ENCODE data around the gene PSMC5.
"Not testable (repeated sequence)": the region's sequence is repeated elsewhere in the genome, so short reads cannot be mapped to it uniquely, and the experiment has no call there.

PSMC5 gene

GRCh38 chr17:63786117-63786516 lies 41.1 kb upstream of the PSMC5 start:
- Histone ChIP-seq H3K27ac (no peak overlapping the region), H3K27me3 (replicated peaks) (no peaks in the 10 kb centered on the region), H3K4me3 (ENCODE audit: low read depth, low read length) (no peak overlapping the region), H3K36me3 (replicated peaks) (peaks cover 40% of the 10 kb centered on the region)
- in situ Hi-C loops (cut with HindIII; ENCODE audit: low pct_ligation_motif_present, low sequenced_read_pairs), result no loop called here
- DNase-seq, result no peak
- TF ChIP-seq CTCF (IDR thresholded peaks at IDR 0.05; ENCODE audit: low read depth, low read length, missing control alignments), result no peak

- no peak overlapping the region for H3K27ac ChIP-seq
- no peak for DNase-seq
- peaks cover 50% of the 10 kb centered on the region for H3K36me3 ChIP-seq (replicated peaks)
- in situ Hi-C loops (cut with HindIII; ENCODE audit: low pct_ligation_motif_present, low sequenced_read_pairs), result no loop called here
- no peak overlapping the region for H3K4me3 ChIP-seq (ENCODE audit: low read depth, low read length)
- no peaks in the 10 kb centered on the region for H3K27me3 ChIP-seq (replicated peaks)
- TF ChIP-seq CTCF (IDR thresholded peaks at IDR 0.05; ENCODE audit: low read depth, low read length, missing control alignments), result no peak
Measured at GRCh38 chr17:63786971-63787711, 40.1 kb upstream of the PSMC5 start.

- in situ Hi-C loops (cut with HindIII; ENCODE audit: low pct_ligation_motif_present, low sequenced_read_pairs), result no loop called here
- Histone ChIP-seq H3K27me3 (replicated peaks) (no peaks in the 10 kb centered on the region), H3K27ac (no peak overlapping the region), H3K36me3 (replicated peaks) (peaks cover 75% of the 10 kb centered on the region), H3K4me3 (ENCODE audit: low read depth, low read length) (no peak overlapping the region)
- TF ChIP-seq CTCF (IDR thresholded peaks at IDR 0.05; ENCODE audit: low read depth, low read length, missing control alignments), result no peak
- no peak for DNase-seq
Measured at GRCh38 chr17:63790057-63790456, 37.2 kb upstream of the PSMC5 start.

GRCh38 chr17:63792055-63792729 lies 35.0 kb upstream of the PSMC5 start:
- Histone ChIP-seq H3K27me3 (replicated peaks) (no peaks in the 10 kb centered on the region), H3K27ac (no peak overlapping the region), H3K4me3 (ENCODE audit: low read depth, low read length) (no peak overlapping the region), H3K36me3 (replicated peaks) (peaks cover 87% of the 10 kb centered on the region)
- in situ Hi-C loops (cut with HindIII; ENCODE audit: low pct_ligation_motif_present, low sequenced_read_pairs), result no loop called here
- DNase-seq, result no peak
- TF ChIP-seq CTCF (IDR thresholded peaks at IDR 0.05; ENCODE audit: low read depth, low read length, missing control alignments), result no peak

- H3K36me3 ChIP-seq (replicated peaks), result peaks cover 89% of the 10 kb centered on the region
- DNase-seq; H3K27ac ChIP-seq; H3K4me3 ChIP-seq (ENCODE audit: low read depth, low read length); H3K27me3 ChIP-seq (replicated peaks); in situ Hi-C loops (cut with HindIII; ENCODE audit: low pct_ligation_motif_present, low sequenced_read_pairs): not testable (repeated sequence)
Measured at GRCh38 chr17:63796375-63796774, 30.9 kb upstream of the PSMC5 start.

GRCh38 chr17:63798572-63799106 lies 28.6 kb upstream of the PSMC5 start:
- in situ Hi-C loops (cut with HindIII; ENCODE audit: low pct_ligation_motif_present, low sequenced_read_pairs), result no loop called here
- H3K27ac ChIP-seq, result no peak overlapping the region
- no peak for TF ChIP-seq CTCF (IDR thresholded peaks at IDR 0.05; ENCODE audit: low read depth, low read length, missing control alignments)
- no peak overlapping the region for H3K4me3 ChIP-seq (ENCODE audit: low read depth, low read length)
- no peaks in the 10 kb centered on the region for H3K27me3 ChIP-seq (replicated peaks)
- no peak for DNase-seq
- peaks cover 88% of the 10 kb centered on the region for H3K36me3 ChIP-seq (replicated peaks)
